Stimulated activated CD4-positive, alpha-beta T cell treated with anti-CD3 and anti-CD28 coated beads, Interleukin-4, amount 100 ng/mL, for 4 hours (primary cell): Measurements from ENCODE around the gene IL6R.
"Not testable (repeated sequence)": the region's sequence is repeated elsewhere in the genome, so short reads cannot be mapped to it uniquely, and the experiment has no call there.

ENCODE experiments used
- DNase-seq, 2 experiments: peaks; one replicate each; pipeline ENCODE4 v3.0.0-alpha.2; 2020

The IL6R gene

GRCh38 chr1:154404984-154405746 is at the start of gene IL6R:
IL6R (plus strand) TSS chr1:154405343; CDS start chr1:154405630, 287 bp downstream.
- DNase-seq = peak; percentile 63 to 76

- no peak for DNase-seq
These were observed 46.6 kb upstream of the IL6R start for GRCh38 chr1:154358519-154358918.

GRCh38 chr1:154360288-154360687 is 44.9 kb upstream of the IL6R start:
- no peak for DNase-seq

- not testable (repeated sequence) for DNase-seq
These were observed 44.3 kb upstream of the IL6R start for GRCh38 chr1:154360881-154361280.

- DNase-seq = no peak
These were observed 43.8 kb upstream of the IL6R start for GRCh38 chr1:154361357-154361756.

GRCh38 chr1:154371436-154371835 is 33.7 kb upstream of the IL6R start:
- no peak for DNase-seq

GRCh38 chr1:154373777-154374357 is 31.3 kb upstream of the IL6R start:
- DNase-seq = not testable (repeated sequence)

GRCh38 chr1:154379301-154379700 is 25.8 kb upstream of the IL6R start:
- no peak for DNase-seq

GRCh38 chr1:154384650-154385489 is 20.3 kb upstream of the IL6R start:
- no peak for DNase-seq

- DNase-seq = peak; percentile 69 to 90
These were observed 18.3 kb upstream of the IL6R start for GRCh38 chr1:154386643-154387352.

- no peak for DNase-seq
These were observed 13.9 kb upstream of the IL6R start for GRCh38 chr1:154391086-154391770.

- no peak for DNase-seq
These were observed 7.0 kb upstream of the IL6R start for GRCh38 chr1:154398141-154398540.

- DNase-seq = no peak
These were observed 6.5 kb upstream of the IL6R start for GRCh38 chr1:154398678-154399077.

- DNase-seq = no peak
These were observed 4.8 kb upstream of the IL6R start for GRCh38 chr1:154400381-154400801.

GRCh38 chr1:154402409-154402921 is 2.7 kb upstream of the IL6R start:
- DNase-seq = no peak

GRCh38 chr1:154403261-154403943 is 1.7 kb upstream of the IL6R start:
- DNase-seq = peak in 1 of 2 experiments; percentile 33

- DNase-seq = no peak
These were observed 1.2 kb upstream of the IL6R start for GRCh38 chr1:154403983-154404382.

GRCh38 chr1:154404511-154404931 is 622 bp upstream of the IL6R start:
- peak in 1 of 2 experiments; percentile 18 for DNase-seq

GRCh38 chr1:154405747-154406571 is 816 bp downstream of the IL6R start:
- peak; percentile 68 to 81 for DNase-seq

GRCh38 chr1:154406572-154406879 is 1.4 kb downstream of the IL6R start:
- DNase-seq = no peak

GRCh38 chr1:154406886-154407197 is 1.7 kb downstream of the IL6R start:
- DNase-seq = no peak
